Measurements from ENCODE around the gene TBC1D19.
"Not testable (repeated sequence)": the region's sequence is repeated elsewhere in the genome, so short reads cannot be mapped to it uniquely, and the experiment has no call there.

TBC1D19 gene

DNA sequence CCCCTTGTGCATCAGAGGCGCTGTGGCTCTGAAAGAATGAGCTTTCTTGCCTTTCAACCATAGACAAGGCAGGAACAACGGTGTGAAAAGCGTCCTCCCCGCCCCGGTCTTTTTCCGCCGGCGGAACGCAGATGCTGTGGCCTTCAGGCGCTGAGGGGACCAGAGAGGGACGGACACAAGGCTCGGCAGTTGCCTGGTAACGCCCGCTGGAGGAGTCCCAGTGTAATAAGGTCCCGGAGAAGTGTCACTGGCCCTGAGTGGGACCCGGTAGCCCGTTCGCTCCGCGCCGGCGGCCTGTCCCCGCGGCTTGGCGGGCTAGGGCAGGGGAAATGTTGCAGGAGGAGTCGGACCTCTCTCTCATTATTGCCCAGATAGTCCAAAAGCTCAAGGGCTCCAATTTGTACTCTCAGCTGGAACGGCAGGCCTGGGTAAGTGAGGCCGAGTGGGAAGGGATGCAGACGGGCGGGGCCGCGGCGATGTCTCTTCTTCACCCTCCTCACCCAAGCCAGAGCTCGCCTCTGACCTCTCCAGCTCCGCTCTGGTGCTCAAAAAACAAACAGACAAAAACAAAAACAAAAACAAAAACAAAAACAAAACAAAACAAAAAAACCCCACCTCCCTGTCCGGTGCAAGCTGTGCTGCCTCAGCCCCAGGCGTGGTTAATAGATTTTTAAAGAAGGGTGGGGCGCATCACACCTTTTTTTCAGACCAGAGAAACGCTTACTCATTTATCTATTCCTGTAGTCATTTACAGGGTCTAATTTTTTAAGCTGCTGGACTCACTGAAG is at the start of gene TBC1D19:
TBC1D19 (plus strand) TSS at position 220 of the 788 bp plus-strand sequence; CDS start at position 330, 110 bp downstream.
- peak; percentile 72 for DNase-seq

DNA sequence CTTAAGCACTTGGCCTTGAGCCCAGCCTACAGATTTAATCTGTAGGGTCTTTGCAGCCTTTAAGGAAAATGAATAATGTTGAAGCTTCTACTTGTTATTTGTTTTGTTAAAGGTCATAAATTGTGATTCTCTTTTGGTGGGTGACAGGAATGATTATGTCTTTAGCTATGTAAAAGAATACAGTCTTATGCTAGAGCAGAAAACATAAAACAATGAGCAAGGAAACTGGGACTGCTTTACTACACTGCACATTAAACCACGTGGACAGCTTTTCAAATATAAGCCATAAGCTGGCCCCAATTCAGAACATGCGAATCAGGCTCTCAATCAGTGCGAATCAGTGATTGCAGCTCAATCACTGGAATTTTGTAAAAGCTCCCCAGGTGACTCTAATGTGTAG is 40.9 kb upstream of the TBC1D19 start:
- DNase-seq: no peak

DNA sequence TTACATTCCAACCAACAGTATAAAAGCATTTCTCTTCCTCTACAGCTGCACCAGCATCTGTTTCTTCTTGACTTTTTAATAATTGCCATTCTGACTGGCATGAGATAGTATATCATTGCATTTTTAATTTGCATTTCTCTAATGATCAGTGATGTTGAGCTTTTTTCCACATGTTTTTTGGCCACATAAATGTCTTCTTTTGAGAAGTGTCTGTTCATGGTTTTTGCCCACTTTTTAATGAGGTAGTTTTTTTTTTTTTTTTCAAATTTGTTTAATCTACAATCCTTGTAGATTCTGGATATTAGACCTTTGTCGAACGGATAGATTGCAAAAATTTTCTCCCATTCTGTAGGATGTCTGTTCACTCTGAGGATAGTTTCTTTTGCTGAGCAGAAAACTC is 39.5 kb upstream of the TBC1D19 start:
- no peak for DNase-seq

DNA sequence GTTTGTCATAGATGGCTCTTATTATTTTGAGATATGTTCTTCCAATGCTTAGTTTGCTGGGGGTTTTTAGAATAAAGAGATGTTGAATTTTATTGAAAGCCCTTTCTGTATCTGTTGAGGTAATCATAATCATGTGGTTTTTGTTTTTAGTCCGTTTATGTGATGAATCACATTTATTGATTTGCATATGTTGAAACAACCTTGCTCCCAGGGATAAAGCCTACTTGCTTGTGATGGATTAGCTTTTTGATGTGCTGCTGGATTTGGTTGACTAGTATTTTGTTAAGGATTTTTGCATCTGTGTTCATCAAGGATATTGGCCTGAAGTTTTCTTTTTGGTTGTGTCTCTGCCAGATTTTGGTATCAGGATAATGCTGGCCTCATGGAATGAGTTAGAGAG is 35.5 kb upstream of the TBC1D19 start:
- not testable (repeated sequence) for DNase-seq

GRCh38 chr4:26557164-26557563 is 26.7 kb upstream of the TBC1D19 start:
- DNase-seq: peak; percentile 8

DNA sequence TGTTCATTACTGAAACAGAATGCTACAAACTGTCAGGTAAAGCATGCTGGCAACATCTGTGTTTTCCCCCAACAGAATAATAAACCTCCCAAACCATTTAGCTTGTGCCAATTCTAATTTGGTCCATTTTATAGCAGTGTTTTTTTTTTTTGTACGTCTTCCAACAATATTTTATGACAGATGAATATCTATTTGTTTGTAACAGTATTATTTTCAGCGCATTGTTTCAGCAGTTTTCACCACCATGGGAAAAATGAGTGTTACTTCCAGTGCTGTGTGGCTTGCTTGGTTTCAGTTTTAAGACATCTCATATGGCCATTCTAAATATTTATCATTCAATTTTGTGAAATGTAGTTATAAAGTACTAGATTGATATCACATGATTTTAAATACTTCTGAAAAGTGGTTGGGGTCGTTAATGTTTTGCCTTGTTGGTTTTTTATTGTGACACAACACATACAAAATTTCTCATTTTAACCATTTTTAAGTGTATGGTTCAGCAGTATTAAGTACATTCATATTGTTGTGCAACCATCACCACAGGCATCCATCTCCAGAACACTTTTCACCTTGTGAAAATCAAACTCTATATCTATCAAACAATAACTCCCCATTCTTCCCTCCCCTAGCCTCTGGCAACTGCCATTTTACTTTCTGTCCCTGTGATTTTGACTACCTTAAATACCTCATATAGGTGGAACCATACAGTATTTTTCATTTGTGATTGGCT is 25.6 kb upstream of the TBC1D19 start:
- no peak for DNase-seq

DNA sequence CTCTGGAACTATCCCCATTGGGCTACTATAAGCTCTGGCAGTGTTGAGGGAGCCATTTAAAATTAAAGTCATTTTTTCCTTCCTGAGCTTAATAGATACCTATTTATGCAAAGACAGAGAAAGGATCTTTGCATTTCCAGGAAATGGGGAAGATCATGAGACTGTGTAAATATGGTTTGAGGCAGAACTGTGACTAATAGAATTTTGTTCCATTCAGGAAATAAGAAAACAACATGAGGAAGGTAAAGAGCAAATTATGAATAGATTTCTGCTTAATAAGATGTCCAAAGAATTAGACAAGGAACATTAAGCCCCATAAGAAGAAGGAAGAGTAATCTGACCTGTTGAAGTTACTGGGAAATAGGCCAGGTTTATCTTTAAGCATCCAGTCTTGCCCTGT is 17.8 kb upstream of the TBC1D19 start:
- DNase-seq: no peak

DNA sequence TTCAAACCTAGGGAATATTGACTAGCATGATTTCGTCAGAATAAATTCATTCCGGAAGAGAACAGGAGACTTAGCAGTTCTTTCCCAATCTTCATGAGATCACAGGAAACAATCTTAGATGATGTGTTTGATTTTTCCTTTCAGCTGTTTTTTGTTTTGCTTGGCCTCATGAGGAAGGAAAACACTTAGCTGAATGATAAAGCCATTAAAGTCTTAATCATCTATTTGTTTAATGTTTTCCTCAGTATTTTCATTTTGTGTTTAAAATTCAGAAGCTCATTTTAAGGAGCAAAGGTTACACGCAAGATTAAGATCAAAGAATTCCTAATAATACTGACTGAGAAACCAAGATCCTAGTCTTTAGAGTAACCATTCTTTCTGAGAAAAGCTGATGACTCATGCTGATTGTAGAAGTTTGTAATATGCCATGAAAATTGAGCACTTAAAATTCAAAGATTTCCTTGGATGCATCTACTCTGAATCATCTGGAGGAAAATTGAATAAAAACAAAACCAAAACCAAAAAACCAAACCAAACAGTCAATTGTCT is 15.4 kb upstream of the TBC1D19 start:
- DNase-seq: no peak

DNA sequence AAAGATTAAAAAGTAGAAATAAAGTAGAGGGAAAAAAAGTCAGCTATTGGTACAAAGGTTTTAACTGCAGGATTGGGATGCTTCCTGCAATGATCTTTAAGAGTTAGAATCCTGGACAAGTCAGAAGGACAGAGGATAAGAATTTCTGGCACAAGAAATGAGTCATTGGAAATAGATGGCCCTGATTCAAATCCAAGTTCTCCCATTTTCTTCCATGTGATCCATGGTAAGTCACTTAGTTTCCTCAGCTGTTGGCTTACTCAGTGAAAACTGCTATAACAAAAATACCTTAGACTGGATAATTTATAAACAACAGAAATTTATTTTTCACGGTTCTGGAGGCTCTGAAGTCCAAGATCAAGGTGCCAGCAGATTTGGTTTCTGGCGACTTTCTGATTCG is 13.3 kb upstream of the TBC1D19 start:
- no peak for DNase-seq

DNA sequence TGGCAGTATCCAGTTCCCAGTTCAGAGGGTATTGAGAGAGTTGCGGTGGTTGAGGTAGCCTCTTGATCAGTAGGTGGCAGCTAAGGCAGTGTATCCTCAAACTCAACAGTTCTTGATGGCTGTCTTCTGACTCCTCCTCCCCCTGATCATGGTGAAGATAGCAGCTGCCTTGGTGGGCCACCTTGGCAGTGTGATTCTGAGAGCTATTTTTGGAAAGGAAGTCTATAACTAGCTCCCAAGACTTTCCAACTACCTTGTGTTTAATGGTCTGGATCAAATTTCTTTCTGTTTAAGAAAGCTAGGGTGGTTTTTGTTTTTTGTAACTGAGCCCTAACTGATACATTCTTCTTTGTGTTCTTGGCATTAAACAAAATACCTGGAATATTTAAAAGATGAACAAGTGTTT is 10.5 kb upstream of the TBC1D19 start:
- DNase-seq: no peak

- no peak for DNase-seq
These were observed 9.3 kb upstream of the TBC1D19 start for GRCh38 chr4:26574563-26574962.

- no peak for DNase-seq
These were observed 7.6 kb upstream of the TBC1D19 start for GRCh38 chr4:26576231-26576739.

DNA sequence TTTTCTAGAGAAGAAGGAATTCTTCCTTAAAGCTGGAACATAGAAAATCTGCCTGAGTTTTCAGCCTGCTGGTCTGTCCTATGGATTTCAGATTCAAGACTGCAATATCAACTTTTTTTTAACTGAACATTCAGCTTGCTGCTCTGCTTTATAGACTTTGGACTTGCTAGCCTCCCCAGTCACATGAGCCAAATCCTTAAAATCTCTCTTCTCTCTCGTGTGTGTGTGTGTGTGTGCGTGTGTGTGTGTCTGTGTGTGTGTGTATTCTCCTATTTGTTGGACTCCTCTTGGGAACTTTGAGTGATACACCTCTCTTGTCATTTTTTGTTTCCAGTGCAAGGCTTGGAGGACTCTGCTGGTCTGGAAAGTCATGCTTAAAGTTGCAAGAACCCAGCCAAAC is 6.8 kb upstream of the TBC1D19 start:
- no peak for DNase-seq

- DNase-seq: no peak
These were observed 4.7 kb upstream of the TBC1D19 start for GRCh38 chr4:26579169-26579568.

GRCh38 chr4:26581341-26581740 is 2.5 kb upstream of the TBC1D19 start:
- DNase-seq: not testable (repeated sequence)

GRCh38 chr4:26583538-26583864 is 383 bp upstream of the TBC1D19 start:
- peak; percentile 71 for DNase-seq

GRCh38 chr4:26584725-26585124 is 841 bp downstream of the TBC1D19 start:
- no peak for DNase-seq

DNA sequence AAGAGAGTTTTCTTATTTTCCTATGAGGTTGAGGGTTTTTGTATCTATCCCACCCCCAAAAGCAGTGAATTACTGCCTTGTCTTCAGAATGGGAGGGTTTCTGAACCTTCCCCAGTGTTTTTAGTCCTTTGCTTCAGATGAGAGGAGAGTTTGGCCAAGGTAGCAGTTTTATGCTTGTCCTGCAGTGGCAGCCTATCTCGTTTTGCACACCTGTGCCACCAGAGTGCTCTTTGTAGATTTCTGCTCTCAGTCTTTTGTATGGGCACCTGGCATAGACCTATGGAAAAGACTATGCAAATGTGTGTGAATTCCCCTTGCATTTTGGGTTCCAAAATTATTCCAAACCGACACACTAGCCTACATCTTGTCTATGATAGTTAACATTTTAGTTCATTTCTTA is 5.8 kb downstream of the TBC1D19 start:
- no peak for DNase-seq

GRCh38 chr4:26590639-26591038 is 6.8 kb downstream of the TBC1D19 start:
- no peak for DNase-seq

GRCh38 chr4:26593557-26593956 is 9.7 kb downstream of the TBC1D19 start:
- not testable (repeated sequence) for DNase-seq

DNA sequence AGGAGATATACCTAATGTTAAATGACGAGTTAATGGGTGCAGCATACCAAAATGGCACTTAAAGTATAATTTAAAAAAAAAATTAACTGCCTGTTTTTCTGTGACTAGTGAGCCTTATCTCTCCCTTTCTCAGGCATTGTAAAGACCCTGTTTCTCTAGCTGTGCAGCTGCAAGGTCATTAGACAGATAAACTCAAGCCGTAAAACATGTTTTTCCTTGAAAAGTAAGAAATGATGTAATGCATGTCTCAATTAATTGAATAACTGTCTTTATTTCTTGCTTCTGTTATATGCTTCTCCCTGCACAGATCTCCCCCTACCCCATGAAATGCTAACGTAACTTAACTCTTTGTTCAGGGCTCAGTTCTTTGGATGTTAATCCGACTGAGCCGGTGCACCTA is 10.5 kb downstream of the TBC1D19 start:
- DNase-seq: no peak

DNA sequence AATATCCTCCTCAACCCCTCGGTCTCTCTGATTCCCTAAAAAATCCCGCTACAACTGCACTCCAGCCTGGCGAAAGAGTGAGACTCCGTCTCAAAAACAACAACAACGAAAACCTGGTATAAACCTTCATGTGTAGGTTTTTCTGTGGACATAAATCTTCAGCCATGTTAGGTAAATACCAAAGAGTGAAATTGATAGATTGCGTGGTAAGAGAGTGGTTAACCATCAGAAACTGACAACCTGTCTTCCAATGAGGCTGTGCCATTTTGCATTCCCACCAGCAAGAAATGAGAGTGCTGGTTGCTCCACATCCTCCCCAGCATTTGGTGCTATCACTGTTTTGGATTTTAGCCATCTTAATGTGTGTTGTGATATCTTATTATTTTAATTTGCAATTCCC is 10.9 kb downstream of the TBC1D19 start:
- no peak for DNase-seq

DNA sequence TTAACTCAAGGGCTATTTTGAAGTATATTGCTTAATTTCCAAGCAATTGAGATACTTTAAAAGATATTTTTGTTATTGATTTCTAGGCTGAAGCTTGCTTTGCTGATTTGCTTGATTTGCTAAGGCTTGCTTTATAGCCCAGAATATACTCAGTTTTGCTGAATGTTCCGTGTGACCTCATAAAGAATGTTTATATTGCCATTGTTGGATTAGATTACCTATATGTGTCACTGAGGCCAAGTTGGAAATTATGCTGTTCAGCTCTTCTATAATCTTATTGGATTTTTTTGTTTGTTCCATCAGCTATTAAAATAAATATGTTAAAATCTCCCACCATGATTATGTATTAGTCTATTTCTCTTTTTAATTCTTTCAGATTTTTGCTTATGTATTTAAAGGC is 13.0 kb downstream of the TBC1D19 start:
- no peak for DNase-seq

DNA sequence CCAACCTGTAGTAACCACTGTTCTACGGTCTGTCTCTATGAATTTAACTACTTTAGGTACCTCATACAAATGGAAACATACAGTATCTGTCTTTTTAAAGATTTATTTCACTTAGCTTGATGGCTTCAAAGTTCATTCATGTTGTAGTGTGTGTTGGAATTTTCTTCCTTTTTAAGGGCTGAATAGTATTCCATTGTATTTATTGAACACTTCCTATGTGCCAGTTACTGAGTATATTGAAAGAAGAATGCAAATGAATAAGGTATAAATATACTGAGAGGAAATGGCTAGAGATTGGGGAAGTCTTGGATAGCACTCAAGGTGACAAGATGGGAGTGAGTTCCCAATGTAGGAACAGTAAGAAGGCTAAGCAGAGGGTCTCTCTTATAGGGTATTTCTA is 17.3 kb downstream of the TBC1D19 start:
- no peak for DNase-seq
